GM21723 (cell line): ENCODE data around the gene CFAP43.

Experiments used
- ATAC-seq: cut with Tn5 transposase; IDR thresholded peaks from one replicate; pipeline ENCODE4 v1.9.1; 2021; ENCODE audit warnings: mild to moderate bottlenecking, moderate library complexity; ENCODE audit not compliant: unreplicated experiment

Gene CFAP43

DNA sequence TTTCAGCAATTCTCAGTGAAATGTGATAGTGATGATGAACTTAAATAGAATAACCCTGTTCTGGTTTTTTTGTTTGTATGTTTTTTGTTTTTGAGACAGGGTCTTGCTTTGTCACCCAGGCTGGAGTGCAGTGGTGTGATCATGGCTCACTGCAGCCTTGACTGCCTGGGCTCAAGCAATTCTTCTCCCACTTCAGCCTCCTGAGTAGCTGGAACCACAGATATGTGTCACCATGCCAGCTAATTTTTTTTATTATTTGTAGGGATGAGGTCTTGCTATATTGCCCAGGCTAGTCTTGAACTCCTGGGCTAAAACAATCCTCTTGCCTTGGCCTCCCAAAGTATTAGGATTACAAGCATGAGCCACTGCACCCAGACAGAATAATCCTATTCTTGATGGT is 132.2 kb downstream of the CFAP43 start:
- ATAC-seq, result no peak

DNA sequence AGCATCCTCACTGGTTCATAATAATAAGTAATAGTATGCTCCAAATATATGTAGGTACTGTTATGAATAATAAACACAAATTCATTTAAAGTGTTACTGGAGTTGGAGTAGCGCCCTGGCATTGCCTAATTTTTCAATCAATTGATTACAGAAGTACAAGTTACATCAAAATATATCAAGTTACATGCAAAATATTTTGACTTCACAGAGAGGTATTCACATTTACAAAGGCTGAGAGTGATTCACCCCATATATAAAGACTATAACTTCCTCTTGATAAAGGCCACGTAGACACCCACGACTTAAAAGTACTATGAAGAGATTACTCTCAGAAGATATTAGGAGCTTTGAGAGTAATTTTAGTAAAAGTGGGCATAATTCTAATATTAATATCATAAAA is 132.9 kb downstream of the CFAP43 start:
- no peak for ATAC-seq

DNA sequence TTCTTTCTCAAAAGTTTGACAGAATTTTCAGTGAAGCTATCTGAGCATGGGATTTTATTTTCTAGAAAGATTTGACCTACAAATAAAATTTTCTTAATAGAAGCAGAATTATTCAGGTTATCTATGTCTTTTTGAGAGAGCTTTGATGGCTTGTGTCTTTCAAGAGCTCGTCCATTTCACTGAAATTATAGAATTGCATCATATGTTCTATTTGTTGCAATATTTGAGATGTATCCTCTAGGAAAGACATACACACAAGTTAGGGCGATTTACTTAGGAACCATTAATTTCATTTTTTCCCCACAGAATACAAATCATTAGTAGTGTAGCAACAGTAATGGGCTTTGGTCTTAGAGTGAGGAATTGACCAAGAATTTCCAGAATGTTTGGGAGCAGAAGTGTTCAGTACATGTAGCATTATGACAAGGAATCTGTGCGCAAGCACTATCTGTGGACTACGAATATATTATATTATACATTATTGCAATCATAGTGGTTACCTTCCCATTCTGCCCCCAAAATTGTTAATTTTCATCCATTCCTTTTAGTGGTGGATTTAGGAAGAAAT is 133.7 kb downstream of the CFAP43 start:
- no peak for ATAC-seq

DNA sequence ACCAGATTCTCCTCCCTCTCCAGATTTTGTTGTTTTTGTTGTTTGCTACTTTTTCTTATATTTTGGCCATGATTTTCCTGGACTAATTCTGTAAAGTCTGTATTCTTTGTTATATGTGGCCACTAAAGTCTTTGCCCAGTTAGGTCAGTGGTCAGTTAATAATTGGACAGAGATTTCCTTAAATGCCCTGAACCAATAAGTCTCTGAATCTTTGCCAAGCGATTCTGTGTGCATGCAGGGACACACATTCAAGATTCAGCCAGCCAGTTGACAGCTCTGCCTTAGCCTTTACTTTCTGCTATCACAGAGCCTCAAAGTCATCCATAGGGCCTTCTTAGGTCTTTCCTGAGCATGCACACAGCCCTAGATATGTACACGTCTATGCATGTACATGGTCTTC is 135.5 kb downstream of the CFAP43 start:
- ATAC-seq, result no peak

DNA sequence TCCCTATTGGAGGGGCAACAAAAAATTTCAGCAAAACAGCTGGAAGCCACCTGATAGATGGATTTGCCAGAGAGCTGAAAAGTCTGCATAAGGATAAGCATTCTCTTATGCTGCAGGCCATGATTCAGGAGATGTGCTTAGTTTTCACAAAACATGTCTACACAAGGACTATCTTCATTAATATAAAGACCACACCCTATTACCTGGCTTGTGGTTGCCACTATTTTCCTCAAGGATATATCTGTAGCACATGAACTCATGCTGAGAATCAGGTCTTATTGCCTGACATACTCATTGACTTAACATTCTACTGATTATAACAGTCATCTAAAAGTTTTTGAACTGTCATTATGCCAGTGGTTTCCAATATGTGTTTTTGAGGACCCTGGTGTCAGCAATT is 139.4 kb downstream of the CFAP43 start:
- no peak for ATAC-seq

DNA sequence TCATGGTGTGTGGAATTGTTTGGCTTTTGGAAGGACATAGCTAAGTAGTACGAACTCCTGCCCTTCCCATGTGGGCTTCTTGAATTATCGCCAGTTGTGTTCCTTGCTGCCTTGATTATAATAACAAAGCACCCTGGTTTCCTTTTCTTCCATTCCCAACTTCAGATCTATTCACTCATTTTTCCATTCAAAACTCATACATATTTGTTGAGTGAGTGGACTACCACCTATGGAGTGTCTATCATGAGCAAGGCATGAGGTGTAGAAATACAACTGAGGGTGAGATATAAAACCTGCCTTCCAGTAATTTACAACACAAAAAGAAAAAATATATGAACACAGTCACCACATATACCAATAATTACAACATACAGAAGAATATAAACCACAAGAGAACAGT is 141.6 kb downstream of the CFAP43 start:
- no peak for ATAC-seq

DNA sequence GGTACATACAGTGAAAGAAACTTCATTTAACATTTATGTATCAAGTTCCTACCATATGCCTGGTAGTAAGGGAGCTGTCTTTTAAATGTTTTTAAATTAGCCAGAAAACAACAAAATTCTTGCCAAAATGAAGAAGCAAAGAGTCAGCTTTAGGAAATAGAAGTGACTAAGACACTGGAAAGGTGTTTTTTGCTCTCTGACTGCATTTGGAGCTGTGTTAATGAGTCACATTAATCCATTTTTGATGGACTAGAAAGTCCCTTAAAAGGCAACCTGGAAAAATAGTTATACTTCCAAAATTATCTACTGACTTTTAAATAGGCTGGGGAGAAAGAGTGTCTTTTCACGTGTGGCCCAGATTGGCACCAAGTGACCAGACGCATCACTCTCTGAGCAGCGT is 142.5 kb downstream of the CFAP43 start:
- ATAC-seq, result no peak

DNA sequence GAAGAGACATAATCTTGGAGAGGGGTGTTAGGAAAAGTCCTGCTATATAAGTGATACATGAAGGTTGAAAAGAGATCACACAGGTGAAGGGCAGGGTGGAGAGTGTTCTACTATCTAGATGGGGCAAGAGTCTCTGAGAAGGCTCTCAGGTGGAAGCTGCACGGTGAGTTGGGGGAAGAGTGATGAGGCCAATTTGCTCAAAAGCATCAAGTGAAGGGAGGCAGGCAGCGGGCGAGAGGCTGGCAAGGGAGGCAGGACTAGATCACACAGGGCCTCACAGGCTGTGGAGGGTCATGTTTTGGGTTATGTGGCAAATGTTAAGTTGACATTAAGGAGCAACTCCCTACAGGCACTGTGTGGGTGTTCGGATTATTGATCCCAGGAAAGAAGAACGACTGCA is 143.9 kb downstream of the CFAP43 start:
- no peak for ATAC-seq

DNA sequence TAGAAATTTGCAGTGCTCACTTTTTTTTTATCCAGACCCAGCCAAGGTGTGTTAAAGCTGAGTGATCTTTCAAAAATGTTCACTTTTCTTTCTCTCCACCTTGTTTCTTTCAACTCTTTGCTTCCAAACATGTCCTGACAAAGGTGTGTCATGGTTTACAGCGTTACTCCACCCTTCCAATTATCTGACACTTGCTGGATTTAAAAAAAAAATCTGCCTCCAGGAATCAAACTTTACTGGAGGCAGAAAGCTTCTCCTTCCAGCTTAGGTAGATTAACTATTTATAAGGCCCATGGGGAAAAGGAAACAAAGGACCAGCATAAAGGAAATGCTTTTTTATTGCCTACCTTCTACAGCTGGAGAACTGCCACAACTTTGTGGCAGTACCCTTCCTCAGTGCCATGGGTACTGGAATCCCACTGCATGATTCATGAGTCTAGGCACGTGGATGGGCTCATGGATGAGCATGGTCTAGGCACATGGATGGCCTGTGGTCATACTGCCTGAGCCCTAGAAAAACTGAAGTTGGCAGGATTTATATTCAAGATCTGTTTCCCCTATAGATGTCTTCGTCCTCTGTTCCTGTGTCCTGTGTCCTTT is 146.3 kb downstream of the CFAP43 start, which contains the start of gene COL17A1:
TSS of gene COL17A1 (minus strand) at position 80 of the 600 bp plus-strand sequence. CDS start 5,207 bp downstream, outside the sequence.
- no peak for ATAC-seq

DNA sequence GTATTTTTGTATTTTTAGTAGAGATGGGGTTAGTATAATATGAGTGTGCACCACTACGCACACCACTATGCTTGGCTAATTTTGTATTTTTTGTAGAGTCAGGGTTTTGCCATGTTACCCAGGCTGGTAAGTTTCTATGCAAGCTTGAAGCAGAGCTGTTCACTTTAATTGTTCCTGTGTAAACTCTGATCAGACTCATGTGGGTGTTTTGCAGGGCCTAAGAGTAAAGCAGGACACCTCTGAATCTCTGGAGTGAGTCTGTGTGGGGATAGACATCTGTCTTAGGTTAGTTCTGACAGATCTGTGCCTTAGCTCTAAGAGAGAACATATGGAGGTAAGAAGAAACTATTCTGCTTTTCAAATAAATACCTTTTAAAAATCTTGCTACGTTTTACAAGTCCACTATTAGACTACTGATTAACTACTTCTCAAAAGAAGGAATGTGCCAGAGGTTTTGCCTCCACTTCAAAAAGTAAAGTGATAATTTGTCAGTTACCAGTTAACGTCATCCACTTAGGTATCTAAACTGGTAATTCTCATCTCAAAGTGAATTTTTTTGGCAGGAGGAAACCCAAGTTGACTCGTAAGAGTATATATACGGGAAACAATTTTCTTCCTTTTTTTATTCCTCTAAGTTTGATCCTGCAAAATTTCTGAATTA is 147.6 kb downstream of the CFAP43 start:
- ATAC-seq, result no peak

DNA sequence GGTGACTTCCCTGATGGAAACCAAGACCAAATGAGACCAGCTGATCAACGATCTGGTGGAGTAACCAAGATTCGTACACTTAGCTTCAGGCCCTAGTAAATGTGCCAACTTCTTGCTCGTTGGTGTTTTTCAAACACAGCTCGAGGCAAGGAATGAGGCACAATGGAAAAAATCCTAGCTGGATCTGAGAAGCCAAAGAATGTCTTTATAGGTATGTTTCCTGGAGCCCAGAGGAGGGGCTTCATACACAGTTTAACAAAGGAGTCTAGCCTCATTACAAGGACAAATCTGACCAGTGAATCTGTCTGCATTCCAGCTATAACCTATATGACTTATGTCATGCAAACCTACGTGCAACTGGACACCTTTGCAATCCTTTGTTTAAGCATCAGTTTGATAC is 150.2 kb downstream of the CFAP43 start:
- no peak for ATAC-seq

DNA sequence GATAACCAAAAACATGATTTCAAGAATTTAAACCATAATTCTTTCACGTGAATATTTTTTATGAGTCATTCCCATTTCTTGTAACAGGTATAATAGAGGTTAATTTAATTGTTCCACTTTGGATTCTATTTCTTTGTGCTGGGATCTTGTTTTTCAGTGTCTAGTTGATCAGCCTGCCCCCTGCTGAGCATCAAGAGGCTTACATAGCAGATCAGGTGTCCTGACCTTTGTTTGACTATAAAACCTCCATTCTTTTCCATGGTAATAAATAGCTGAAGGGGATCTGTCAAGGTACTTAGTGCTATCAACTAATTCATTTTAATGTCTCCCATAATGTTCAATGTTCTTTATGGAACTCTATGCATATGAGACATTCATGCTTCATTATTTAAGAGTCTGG is 151.4 kb downstream of the CFAP43 start:
- ATAC-seq, result no peak
